ENCODE data around the gene FXYD1.

GRCh38 chr19:35094656-35095055 lies 44.0 kb upstream of the FXYD1 start:
- TF ChIP-seq CTCF (IDR thresholded peaks at IDR 0.05 in 8 of 11, conservative IDR thresholded peaks at IDR 0.05 in 3 of 11) (no peak), POLR2AphosphoS5 (IDR thresholded peaks at IDR 0.05) (no peak)

All from spleen (tissue), 7 donors.